GM18519 (cell line): Measurements from ENCODE around the gene DEK.
"Not testable (repeated sequence)": the region's sequence is repeated elsewhere in the genome, so short reads cannot be mapped to it uniquely, and the experiment has no call there.

Source experiments
- ATAC-seq: cut with Tn5 transposase; IDR thresholded peaks from one replicate; pipeline ENCODE4 v1.9.1; 2021; ENCODE audit warnings: mild to moderate bottlenecking, moderate library complexity; ENCODE audit not compliant: unreplicated experiment, low FRiP score

Gene DEK

DNA sequence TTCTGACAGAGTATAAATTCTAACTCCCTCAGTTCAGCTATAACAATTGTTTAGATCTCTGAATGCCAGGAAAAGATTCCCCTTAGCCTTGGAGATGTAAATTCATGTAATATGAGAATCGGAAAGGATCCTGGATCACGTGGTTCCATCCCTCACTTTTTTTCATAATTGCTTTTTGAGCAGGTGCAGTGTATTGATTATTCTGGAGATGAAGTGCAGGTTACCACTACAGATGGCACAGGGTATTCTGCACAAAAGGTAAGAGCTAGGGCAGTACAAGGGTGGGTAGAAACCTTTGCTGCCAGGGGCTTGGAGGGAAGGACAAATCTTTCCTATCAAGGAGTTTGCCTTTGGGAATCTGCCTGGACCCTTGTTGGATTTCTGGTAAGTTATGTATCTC lies 56.4 kb downstream of the DEK start:
- ATAC-seq, result no peak

DNA sequence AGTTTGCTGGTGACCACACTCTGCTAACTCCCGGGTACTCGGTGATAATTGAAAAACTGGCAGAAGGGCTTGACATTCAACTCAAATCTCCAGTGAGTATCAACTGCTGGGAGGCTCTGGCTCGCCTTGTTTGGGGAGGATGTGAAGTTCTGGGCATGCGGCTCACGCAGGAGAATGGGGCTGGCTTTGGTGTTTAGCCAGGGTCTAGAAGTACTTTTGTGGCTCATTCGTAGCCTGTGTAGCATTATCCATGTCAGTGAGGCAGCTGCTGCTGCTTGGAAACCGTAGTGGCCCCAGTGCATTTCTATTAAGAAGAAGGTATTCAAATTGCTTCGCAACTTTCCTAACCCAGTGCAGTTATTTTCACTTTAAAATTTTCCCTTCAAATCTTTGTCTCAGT lies 56.9 kb downstream of the DEK start:
- ATAC-seq, result no peak

DNA sequence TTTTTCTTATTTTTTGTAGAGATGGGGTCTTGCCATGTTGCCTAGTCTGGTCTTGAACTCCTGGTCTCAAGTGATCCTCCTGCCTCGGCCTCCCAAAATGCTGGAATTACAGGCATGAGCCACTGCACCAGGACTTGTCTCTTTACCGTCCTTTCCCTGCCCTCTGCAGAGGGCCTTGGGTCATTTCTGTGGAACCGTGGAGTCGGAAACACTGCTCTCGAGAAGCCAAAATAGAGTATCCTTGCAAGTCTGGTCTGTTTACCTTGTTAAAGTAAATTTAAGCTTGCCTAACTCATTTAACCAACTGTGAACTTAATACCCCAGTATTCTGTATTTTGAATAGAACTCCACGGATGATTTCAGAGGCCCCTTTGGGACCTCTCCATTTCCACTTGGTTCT lies 57.7 kb downstream of the DEK start:
- ATAC-seq, result no peak

DNA sequence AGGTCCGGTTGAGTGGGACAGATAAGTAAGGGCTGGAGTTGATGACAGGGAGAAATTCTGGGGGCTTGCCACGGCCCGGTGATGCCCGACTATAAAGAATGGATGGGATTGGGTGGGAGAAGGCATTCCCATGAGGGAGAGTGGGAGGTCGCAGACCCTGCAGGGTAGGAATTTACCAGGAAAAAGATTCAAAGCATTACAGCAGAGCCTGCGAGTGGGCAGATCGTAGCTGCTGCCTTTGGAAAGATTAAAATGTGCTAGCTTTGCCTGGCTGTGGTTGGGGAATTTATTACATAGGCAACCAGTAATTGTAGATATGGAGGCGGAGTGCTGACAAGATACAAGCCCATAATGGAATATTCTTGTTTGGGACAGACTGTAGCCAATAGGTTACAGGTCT lies 59.6 kb downstream of the DEK start:
- ATAC-seq, result no peak

DNA sequence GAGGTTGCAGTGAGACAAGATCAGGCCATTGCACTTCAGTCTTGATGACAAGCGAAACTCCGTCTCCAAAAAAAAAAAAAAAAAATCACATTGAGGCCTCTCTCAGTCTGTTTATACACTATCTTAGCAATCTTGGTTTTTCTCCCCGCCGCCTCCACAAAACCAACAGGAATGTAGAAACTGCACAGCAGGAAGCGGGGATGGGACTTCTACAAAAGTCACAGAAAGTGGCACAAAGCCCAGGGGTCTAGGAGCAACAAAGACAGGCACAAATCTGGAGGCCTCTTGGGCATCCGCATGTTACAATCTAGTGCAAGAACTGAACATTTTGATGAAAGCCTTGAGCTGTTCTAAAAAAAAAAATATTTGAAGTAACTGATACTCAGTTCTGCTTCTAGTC lies 60.5 kb downstream of the DEK start:
- no peak for ATAC-seq

DNA sequence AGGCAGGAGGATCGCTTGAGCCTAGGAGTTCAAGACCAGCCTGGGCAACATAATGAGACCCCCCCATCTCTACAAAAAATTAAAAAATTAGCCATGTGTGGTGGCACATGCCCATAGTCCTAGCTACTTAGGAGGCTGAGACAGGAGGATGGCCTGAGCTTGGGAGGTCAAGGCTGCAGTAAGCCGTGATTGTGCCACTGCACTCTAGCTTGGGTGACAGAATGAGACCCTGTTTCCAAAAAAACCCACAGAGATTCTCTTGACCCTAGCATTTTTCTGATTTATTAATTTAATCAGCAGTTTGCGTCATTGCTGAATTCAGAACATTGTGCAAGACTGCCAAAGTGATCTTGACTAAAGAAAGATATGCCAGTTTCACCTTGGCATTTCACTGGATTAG lies 72.3 kb downstream of the DEK start:
- ATAC-seq, result no peak

DNA sequence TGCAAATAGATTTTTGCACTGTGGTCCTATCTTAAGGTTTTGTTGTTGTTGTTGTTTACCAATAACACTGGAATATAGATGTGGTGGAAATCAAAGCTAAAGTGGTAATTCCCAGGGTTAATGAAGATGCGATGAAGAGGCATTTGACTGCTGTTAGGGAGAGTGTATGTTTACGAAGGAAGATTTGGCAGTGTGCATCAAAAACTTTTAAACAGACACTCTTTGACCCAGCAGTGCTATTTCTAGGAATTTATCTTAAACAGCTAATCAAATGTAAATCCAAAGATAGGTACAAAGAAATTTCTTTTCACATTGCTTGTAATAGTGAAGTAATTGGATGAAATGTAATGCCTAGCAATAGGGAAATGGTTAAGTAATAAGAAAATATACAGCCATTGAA lies 75.1 kb downstream of the DEK start:
- no peak for ATAC-seq

DNA sequence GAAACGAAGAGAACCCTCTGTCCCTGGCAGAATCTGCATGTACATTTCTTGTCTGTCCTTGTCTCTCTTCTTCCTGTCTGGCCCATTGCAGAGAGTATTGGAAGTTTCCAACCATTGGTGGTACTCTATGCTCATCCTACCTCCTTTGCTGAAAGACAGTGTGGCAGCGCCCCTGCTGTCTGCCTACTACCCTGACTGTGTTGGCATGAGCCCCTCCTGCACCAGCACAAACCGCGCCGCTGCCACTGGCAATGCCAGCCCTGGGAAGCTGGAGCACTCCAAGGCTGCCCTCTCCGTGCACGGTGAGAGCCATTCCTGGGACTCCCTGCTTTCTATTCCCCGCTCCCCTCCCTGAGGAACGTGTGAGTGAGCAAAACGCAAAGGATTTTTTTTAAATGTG lies 76.6 kb downstream of the DEK start:
- ATAC-seq, result no peak

DNA sequence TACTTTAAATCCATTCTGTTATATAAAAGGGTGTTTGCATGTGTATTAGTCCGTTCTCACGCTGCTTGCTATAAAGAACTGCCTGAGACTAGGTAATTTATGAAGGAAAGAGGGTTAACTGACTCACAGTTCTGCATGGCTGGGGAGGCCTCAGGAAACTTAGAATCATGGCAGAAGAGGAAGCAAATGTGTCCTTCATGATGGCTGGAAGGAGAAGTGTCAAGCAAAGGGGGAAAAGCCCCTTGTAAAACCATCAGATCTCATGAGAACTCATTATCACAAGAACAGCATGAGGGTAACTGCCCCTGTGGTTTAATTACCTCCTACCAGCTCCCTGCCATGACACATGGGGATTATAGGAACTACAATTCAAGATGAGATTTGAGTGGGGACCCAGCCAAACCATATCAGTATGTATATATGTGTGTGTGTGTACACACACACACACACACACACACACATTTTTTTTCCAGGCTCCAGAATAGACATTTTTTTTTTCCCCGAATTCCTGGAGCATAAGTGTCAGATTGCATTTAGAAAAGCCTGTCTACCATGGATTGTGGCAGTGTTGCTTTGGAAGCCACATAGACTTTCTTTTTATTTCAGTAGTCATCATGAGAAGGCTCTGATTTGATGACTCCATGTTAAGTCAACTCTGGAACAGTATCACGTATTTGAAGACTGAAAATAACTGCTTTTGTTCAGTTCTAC lies 77.6 kb downstream of the DEK start:
- no peak for ATAC-seq

DNA sequence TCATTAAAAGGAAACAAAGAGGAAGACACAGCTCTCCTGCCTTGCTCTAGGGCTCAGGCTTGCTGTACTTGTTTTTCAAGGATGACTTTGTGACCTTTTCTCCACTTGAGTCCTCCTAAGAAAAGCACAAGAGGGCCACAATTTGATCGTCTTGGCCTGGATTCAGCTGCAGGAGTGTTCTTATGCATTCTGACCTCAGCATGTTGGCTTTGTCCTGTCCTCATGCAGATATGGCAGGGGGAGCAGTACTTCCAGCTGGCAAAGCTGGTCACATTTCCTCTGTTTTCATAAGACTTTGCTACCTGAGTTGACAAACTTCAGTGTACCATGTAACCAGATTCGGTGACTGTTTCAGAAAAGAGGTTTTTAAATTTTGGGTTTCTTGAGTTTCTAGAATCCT lies 78.3 kb downstream of the DEK start:
- no peak for ATAC-seq

DNA sequence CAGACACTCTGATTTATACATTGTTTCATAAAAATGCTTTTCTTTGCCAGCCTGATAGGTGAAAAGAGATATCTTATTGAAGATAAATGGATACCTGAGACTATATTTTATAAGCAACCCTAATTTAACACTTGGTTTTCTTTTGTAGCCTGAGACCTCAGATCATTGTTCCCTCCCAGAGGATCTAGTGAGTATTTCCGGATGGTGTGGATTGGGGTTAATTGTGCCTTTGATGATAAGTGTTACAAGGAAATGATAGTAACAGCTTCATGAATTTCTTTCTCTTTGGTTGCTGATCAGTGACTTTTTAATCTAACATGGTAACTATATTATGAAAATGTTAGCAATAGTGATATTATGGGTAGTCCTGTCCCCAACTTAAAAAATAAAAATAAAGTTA lies 78.7 kb downstream of the DEK start:
- ATAC-seq, result no peak

DNA sequence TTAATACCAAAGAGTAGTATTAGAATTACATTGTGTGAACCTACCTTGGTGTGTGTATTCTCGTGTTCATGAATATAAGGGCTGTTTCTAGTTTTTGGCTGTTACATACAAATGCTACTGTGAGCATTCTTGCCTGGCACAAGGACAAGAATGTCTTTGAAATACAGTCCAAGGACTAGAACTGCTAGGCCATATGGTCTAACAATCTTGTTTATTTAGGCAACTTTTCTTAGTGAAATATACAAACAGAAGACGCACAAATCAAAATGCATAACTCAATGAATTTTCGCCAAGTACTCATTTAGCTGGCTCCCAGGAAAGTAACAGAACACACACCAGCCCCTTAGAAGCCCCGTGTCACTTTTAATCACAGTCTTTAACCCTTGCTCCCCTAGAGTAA lies 80.6 kb downstream of the DEK start:
- ATAC-seq, result no peak

DNA sequence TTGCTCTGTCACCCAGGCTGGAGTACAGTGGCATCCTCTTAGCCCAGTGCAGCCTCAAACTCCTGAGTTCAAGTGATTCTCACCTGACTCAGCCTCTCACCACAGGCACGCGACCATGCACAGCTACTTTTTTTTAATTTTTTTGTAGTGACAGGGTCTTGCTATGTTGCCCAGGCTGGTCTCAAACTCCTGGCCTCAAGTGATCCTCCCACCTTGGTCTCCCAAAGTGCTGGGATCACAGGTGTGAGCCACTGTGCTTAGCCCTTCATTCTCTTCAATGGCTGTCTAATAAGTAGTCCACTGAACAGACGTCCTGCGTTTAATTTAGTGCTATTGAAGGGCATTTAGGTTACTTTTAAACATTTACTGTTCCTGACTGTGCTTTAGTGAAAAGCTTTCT lies 81.8 kb downstream of the DEK start:
- no peak for ATAC-seq

DNA sequence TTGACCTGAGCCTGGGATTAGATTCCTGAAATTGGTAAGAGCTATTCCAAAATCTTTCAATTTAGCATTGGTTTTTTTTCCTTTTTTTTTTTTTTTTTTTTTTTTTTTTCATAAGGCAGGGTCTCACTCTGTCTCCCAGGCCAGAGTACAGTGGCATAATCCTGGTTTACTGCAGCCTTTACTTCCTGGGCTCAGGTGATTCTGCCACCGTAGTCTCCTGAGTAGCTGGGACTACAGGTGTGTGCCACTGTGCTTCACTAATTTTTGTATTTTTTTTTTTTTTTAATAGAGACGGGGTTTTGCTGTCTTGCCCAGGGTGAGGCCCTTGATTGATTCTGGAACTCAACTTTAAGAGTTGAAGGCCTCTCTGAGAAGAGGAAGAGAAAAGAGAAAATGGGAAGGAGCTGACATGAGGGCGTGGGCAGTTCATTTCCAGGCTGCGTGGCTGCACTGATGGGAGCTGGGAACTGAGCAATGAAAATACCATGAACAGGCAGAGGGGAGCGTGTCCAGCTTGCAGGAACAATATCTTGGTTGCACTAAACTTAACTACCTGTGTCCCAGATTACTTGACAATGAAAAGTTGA lies 84.5 kb downstream of the DEK start:
- no peak for ATAC-seq

DNA sequence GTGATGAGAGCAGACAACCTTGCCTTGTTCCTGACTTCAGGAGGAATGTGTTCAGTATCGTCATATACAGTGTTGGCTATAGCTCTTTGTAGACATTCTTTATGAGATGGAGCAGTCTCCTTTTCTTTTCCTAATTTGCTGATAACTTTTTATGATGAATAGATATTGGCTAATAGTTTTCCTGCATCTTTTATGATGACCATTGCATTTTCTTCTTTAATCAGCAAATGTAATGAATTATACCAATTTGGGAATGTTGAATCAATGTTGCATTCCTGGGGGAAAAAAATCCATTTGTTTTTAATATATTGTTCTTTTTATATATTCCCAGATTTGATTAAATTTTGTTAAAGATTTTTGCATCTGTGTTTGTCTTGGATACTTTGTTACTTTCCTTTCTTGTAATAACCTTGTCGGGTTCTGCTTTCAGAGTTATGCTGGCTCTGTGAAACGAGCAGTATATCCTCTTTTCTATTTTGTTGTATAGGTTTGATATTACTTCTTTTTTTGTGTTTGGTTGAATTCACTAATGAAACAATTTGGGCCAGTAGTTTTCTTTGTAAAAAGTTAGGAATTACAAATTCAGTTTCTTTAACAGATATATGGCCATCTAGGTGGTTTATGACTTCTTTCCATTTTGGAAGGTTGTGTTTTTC lies 85.2 kb downstream of the DEK start:
- no peak for ATAC-seq

DNA sequence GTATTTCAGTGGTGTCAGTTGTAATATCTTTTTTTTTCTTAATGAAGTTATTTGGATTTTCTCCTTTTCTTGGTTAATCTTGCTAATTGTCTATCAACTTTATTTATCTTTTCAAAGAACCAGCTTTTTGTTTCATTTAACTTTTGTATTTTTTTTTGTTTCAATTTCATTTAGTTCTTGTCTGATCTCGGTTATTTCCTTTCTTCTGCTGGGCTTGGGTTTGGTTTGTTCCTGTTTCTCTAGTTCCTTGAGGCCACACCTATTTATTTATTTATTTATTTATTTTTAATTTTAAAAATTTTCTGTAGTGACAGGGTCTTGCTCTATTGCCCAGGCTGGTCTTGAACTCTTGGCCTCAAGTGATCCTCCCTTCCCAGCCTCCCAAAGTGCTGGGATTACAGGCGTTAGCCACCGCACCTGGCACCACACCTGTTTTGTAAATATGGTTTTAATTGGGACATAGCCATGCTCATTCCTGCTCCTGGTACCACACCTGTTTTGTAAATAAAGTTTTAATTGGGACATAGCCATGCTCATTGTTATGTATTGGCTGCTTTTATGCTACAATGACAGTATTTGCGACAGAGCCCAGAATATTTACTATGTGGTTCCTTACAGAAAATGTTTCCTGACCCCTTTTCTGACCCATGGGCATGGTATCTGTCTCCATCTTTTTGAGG lies 86.9 kb downstream of the DEK start:
- ATAC-seq, result no peak

DNA sequence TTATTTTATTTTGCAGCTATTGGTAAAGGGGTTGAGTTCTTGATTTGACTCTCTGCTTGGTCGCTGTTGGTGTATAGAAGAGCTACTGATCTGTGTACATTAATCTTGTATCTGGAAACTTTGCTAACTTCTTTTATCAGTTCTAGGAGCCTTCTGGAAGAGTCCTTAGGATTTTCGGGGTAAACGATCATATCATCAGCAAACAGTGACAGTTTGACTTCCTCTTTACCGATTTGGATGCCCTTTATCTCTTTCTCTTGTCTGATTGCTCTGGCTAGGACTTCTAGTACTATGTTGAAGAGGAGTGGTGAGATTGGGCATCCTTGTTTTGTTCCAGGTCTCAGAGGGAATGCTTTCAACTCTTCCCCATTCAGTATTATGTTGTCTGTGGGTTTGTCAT lies 88.1 kb downstream of the DEK start:
- not testable (repeated sequence) for ATAC-seq
